ENCODE measurements around the gene ZDHHC9. TPM values are rescaled to one million over a fixed set of nuclear protein-coding genes. Genes with fewer than 3 reads are reported as not detected.

The ZDHHC9 gene
- total and polyA plus RNA-seq, 11 donors = 3.5 to 39.0 (median 13.2) TPM

GRCh38 chrX:129825746-129826505 lies 17.8 kb downstream of the ZDHHC9 start:
- 62 to 83% (median 74%) methylated on average over 4 of the region's 4 CpGs for WGBS, 4 donors
- peaks cover 0 to 4% (median 0%) of the 10 kb centered on the region in 12 donors for H3K4me1 ChIP-seq
- DNase-seq (no peak), ATAC-seq (no peak)
- no peaks in the 10 kb centered on the region for H3K27me3 ChIP-seq
- H3K36me3 ChIP-seq = peaks cover 0 to 27% (median 4%) of the 10 kb centered on the region in 9 donors
- no peaks in the 10 kb centered on the region for H3K9me3 ChIP-seq
- no peak overlapping the region for H3K4me3 ChIP-seq
- TF ChIP-seq POLR2A (IDR thresholded peaks at IDR 0.05) (no peak), CTCF (IDR thresholded peaks at IDR 0.05) (no peak)
- H3K27ac ChIP-seq = no peak overlapping the region
- intact Hi-C loops (cut with DNase I) = loop anchor here in 6 of 10 donors (5.0 to 10.0 kb wide), 4 partner anchors 81 to 221 kb away; no protein-coding TSS in a partner anchor

DNA sequence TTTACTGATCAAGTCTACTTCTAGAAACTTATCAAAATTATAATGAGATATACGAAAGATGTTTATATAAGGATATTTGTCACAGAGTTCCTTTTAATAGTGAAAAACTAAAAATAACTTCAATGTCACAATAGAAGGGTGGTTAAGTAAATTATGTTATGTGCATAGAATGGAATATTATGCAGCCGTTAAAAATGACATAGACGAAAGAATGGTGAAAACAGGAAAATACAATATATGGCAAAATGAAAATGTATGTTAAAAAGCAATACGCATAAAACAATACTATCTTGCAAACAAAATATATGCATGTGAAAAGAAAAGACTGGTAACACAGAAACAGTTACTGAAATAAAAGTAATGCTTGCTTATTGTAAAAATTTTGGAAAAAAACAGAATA lies 19.1 kb downstream of the ZDHHC9 start:
- intact Hi-C loops (cut with DNase I) = loop anchor here in 7 of 10 donors (5.0 to 10.0 kb wide), 5 partner anchors 67 to 220 kb away; no protein-coding TSS in a partner anchor
- WGBS, 4 donors = 92 to 97% (median 96%) methylated on average over 4 of the region's 4 CpGs
- H3K4me1 ChIP-seq = no peaks in the 10 kb centered on the region
- H3K27ac ChIP-seq = no peak overlapping the region
- no peaks in the 10 kb centered on the region for H3K27me3 ChIP-seq
- TF ChIP-seq POLR2A (IDR thresholded peaks at IDR 0.05) (no peak), CTCF (IDR thresholded peaks at IDR 0.05) (no peak)
- no peak overlapping the region for H3K4me3 ChIP-seq
- peaks cover 0 to 27% (median 4%) of the 10 kb centered on the region in 9 donors for H3K36me3 ChIP-seq
- DNase-seq = no peak
- H3K9me3 ChIP-seq = no peaks in the 10 kb centered on the region
- ATAC-seq = no peak

GRCh38 chrX:129823522-129823921 lies 20.2 kb downstream of the ZDHHC9 start:
- peaks cover 0 to 22% (median 4%) of the 10 kb centered on the region in 9 donors for H3K36me3 ChIP-seq
- H3K4me1 ChIP-seq = no peaks in the 10 kb centered on the region
- TF ChIP-seq POLR2A (IDR thresholded peaks at IDR 0.05) (no peak), CTCF (IDR thresholded peaks at IDR 0.05) (peak in 1 of 12 donors; percentile 2)
- ATAC-seq (no peak), DNase-seq (no peak)
- H3K27ac ChIP-seq = no peak overlapping the region
- no peaks in the 10 kb centered on the region for H3K27me3 ChIP-seq
- WGBS, 4 donors = 85 to 91% (median 89%) methylated on average over 6 of the region's 6 CpGs
- H3K4me3 ChIP-seq = no peak overlapping the region
- H3K9me3 ChIP-seq = no peaks in the 10 kb centered on the region
- intact Hi-C loops (cut with DNase I) = loop anchor here in 6 of 10 donors (2.0 to 10.0 kb wide), 6 partner anchors 66 to 219 kb away; no protein-coding TSS in a partner anchor

- Histone ChIP-seq H3K36me3 (peaks cover 0 to 20% (median 4%) of the 10 kb centered on the region in 9 donors), H3K4me3 (no peak overlapping the region), H3K4me1 (no peaks in the 10 kb centered on the region), H3K27me3 (no peaks in the 10 kb centered on the region), H3K9me3 (no peaks in the 10 kb centered on the region), H3K27ac (no peak overlapping the region)
- peak in 2 of 4 donors; percentile 34 to 65 for ATAC-seq
- intact Hi-C loops (cut with DNase I) = loop anchor here in 6 of 10 donors (2.0 to 10.0 kb wide), 6 partner anchors 66 to 218 kb away; no protein-coding TSS in a partner anchor
- 48 to 87% (median 65%) methylated on average over 2 of the region's 2 CpGs for WGBS, 4 donors
- TF ChIP-seq CTCF (IDR thresholded peaks at IDR 0.05) (peak in 11 of 12 donors; percentile 15 to 58 (median 44)), POLR2A (IDR thresholded peaks at IDR 0.05) (no peak)
- peak in 2 of 5 donors; percentile 13 to 30 for DNase-seq
Observed at GRCh38 chrX:129823115-129823514, 20.6 kb downstream of the ZDHHC9 start.

All from heart left ventricle (tissue), 16 donors.